Activated T-cell treated with anti-CD3 and anti-CD28 coated beads, Interleukin-2, amount 50 U/mL, for 48 hours (primary cell): ENCODE measurements around the gene ECE2.
"Not testable (repeated sequence)": the region's sequence is repeated elsewhere in the genome, so short reads cannot be mapped to it uniquely, and the experiment has no call there.

Source experiments
- DNase-seq, 2 experiments: peaks; one replicate each; pipeline ENCODE4 v3.0.0-alpha.2; 2020

Gene ECE2

GRCh38 chr3:184241141-184241446 is 34.7 kb upstream of the ECE2 start:
- no peak for DNase-seq

- DNase-seq, result peak; percentile 34 to 45
These were observed 34.1 kb upstream of the ECE2 start for GRCh38 chr3:184241447-184242296.

DNA sequence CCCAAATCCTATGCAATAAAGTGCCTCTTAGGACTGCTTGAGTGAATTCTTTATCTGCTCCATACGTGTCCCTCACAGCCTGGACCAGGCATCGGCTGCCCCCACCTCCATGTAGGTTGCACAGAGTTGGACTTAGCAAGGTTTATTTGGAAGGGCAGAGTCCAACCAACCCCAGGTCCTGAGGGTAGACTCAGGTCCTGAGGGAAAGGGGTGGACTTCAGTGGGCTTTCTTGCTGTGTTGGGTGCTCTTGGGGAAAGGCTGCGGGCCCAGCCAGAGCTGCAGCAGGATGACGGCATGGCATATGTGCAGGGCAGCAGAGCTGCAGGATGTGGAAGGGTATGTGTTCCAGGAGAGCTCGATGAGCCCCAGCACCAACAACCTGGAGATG is 33.5 kb upstream of the ECE2 start:
- no peak for DNase-seq

- DNase-seq, result peak; percentile 93 to 94
These were observed 27.1 kb upstream of the ECE2 start, which contains the start of gene ALG3 for GRCh38 chr3:184248454-184249411. Gene ALG3 (minus strand): TSS chr3:184248962. CDS start chr3:184248940, 22 bp downstream.

DNA sequence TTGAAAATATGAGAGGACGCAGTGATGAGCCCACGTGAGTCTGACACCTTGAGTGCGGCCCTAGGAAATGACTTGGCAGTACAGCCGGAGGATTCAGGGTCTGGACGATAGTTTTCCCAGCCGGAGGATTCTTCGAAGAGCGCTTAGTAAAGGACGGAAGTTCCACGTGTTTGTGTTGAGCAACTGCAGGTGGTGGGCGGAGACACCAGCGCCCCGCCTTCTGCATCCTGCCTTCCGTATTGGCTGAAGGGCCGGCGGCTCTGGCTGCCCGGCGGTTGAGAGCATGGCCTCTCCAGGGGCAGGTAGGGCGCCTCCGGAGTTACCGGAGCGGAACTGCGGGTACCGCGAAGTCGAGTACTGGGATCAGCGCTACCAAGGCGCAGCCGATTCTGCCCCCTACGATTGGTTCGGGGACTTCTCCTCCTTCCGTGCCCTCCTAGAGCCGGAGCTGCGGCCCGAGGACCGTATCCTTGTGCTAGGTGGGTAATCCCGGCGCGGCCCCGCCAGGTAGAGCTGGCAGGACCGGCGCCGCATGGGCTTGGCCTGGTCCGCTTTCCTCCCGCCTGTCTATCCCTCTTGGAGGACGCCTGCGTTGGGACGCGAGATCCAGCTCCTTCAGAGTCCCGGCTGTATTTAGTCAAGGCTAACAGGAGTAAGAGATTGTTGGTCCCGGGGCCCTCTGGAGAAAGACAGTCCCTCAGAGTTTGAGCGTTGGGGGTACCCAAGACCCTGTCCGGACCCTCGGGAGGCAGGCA is 26.2 kb upstream of the ECE2 start, which contains the start of gene EEF1AKMT4:
Gene EEF1AKMT4, plus strand, starts transcription at position 261 of the 755 bp plus-strand sequence. Its CDS starts 23 bp downstream, at position 284.
- peak; percentile 94 to 97 for DNase-seq

GRCh38 chr3:184250167-184250828 is 25.5 kb upstream of the ECE2 start:
- peak; percentile 95 to 98 for DNase-seq

GRCh38 chr3:184255291-184256039 is 20.4 kb upstream of the ECE2 start:
- DNase-seq, result peak in 1 of 2 experiments; percentile 49

GRCh38 chr3:184257083-184257915 is 18.5 kb upstream of the ECE2 start:
- no peak for DNase-seq

- DNase-seq, result no peak
These were observed 16.9 kb upstream of the ECE2 start for GRCh38 chr3:184258926-184259325.

GRCh38 chr3:184259396-184259877 is 16.4 kb upstream of the ECE2 start:
- DNase-seq, result no peak

- peak in 1 of 2 experiments; percentile 60 for DNase-seq
These were observed 15.7 kb upstream of the ECE2 start for GRCh38 chr3:184259878-184260723.

DNA sequence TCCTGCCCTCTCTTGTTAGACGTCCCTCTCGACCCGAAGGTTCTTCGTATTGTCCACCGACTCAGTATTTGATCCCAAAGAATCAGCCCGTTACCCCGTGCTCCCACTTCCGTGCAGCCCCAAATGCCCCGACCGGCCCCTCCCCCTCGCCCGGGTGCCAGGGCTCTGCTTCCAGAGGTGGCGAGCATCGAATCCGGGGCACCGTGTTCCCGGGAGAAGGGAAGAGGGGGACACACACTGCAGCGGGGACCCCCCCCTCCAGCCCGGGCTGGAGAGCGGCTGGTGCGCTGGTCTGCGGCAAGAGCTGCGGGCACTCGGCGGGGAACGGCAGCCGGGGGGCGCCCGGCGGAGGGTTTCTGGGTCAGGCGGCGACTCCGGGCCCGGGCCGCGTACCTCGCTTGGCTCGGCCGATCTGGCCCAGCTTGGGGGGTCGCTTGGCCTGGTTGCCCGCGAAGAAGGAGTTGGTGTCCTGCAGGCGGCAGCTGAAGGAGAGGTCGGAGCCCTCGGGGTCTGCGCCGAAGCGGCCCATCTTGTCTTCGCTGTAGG is 15.0 kb upstream of the ECE2 start:
- DNase-seq, result peak in 1 of 2 experiments; percentile 50

GRCh38 chr3:184261270-184261853 is 14.5 kb upstream of the ECE2 start, which contains the start of gene CAMK2N2:
Gene CAMK2N2 (minus strand): TSS chr3:184261553. CDS start chr3:184261285, 268 bp downstream.
- peak; percentile 63 to 70 for DNase-seq

- peak; percentile 48 to 55 for DNase-seq
These were observed 13.7 kb upstream of the ECE2 start for GRCh38 chr3:184261854-184262763.

GRCh38 chr3:184262764-184263179 is 13.1 kb upstream of the ECE2 start:
- DNase-seq, result no peak

- not testable (repeated sequence) for DNase-seq
These were observed 8.6 kb upstream of the ECE2 start for GRCh38 chr3:184267249-184267648.

DNA sequence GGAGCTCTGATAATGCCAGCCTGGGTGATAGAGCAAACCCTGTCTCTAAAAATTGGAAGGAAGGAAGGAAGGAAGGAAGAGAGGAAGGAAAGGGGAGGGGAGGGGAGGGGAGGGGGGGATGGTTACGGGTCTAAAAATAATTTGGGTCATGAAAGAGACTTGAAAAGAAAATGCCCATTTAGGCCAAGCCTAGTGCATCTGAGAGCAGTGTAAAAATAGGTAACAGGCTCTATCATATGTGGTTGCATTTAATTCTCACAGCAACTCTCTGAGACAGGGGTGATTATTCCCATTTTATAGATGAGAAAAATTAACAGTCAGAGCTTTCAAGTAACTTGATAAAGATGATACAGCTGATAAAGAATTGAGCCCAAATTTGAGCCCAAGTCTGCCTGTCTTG is 3.6 kb upstream of the ECE2 start:
- no peak for DNase-seq
